Neural cell (in vitro differentiated cells): Measurements from ENCODE around the gene LONRF2.

Experiments
- CTCF ChIP-seq: fragments of 450-650 bp; IDR thresholded peaks from 2 replicates; pipeline ENCODE4 v1.5.1; 2014; ENCODE audit warnings: antibody characterized with exemption, mild to moderate bottlenecking, moderate library complexity; ENCODE audit not compliant: poor library complexity, severe bottlenecking
- MXI1 ChIP-seq: fragments of 450-650 bp; conservative IDR thresholded peaks from 2 replicates; pipeline ENCODE4 v1.6.1; 2014; ENCODE audit warnings: antibody characterized with exemption, mild to moderate bottlenecking; ENCODE audit not compliant: poor library complexity, severe bottlenecking
- SMC3 ChIP-seq: fragments of 450-650 bp; conservative IDR thresholded peaks from 2 replicates; pipeline ENCODE4 v1.6.1; 2014; ENCODE audit warnings: antibody characterized with exemption, mild to moderate bottlenecking, moderate library complexity; ENCODE audit not compliant: poor library complexity
- TF ChIP-seq, protein P1 (sequence below): IDR thresholded peaks from 2 replicates; pipeline ENCODE4 v1.6.1; 2012; ENCODE audit warnings: borderline replicate concordance

GRCh38 chr2:100327742-100328141 is 5.4 kb upstream of the LONRF2 start:
- no peak for TF ChIP-seq SMC3
- TF ChIP-seq CTCF = no peak
- TF ChIP-seq MXI1 = no peak
- TF ChIP-seq, protein P1, sequence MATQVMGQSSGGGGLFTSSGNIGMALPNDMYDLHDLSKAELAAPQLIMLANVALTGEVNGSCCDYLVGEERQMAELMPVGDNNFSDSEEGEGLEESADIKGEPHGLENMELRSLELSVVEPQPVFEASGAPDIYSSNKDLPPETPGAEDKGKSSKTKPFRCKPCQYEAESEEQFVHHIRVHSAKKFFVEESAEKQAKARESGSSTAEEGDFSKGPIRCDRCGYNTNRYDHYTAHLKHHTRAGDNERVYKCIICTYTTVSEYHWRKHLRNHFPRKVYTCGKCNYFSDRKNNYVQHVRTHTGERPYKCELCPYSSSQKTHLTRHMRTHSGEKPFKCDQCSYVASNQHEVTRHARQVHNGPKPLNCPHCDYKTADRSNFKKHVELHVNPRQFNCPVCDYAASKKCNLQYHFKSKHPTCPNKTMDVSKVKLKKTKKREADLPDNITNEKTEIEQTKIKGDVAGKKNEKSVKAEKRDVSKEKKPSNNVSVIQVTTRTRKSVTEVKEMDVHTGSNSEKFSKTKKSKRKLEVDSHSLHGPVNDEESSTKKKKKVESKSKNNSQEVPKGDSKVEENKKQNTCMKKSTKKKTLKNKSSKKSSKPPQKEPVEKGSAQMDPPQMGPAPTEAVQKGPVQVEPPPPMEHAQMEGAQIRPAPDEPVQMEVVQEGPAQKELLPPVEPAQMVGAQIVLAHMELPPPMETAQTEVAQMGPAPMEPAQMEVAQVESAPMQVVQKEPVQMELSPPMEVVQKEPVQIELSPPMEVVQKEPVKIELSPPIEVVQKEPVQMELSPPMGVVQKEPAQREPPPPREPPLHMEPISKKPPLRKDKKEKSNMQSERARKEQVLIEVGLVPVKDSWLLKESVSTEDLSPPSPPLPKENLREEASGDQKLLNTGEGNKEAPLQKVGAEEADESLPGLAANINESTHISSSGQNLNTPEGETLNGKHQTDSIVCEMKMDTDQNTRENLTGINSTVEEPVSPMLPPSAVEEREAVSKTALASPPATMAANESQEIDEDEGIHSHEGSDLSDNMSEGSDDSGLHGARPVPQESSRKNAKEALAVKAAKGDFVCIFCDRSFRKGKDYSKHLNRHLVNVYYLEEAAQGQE = no peak
